Natural killer cell (primary cell): ENCODE results near the gene POLA1. TPM values are rescaled to one million over a fixed set of nuclear protein-coding genes. Genes with fewer than 3 reads are reported as not detected.

Experiments used
- ATAC-seq, 3 donors: fragments of 150-1000 bp in 2 of 3; fragments of 200-7000 bp in 1 of 3; cut with Tn5 transposase; 1 replicate in 1 of 3; 2 replicates in 2 of 3; pipeline ENCODE4 v1.10.0; 2021; ENCODE audit warnings: mild to moderate bottlenecking in 2 of 3, moderate library complexity in 2 of 3
- DNase-seq, 2 donors: peaks; one replicate each; pipeline versions ENCODE4 v3.0.0 to v3.0.0-alpha.2; 2013 to 2021; ENCODE audit warnings: mixed read lengths in 1 of 2
- H3K27ac ChIP-seq: one replicate; pipeline ENCODE4 v1.5.1; 2013; ENCODE audit warnings: mild to moderate bottlenecking, low read length
- H3K27me3 ChIP-seq: one replicate; pipeline ENCODE4 v1.6.1; 2013; ENCODE audit warnings: low read length; ENCODE audit not compliant: control insufficient read depth, insufficient read depth
- H3K36me3 ChIP-seq: one replicate; pipeline ENCODE4 v1.6.1; 2013; ENCODE audit warnings: low read length; ENCODE audit not compliant: control insufficient read depth, insufficient read depth
- H3K4me1 ChIP-seq: one replicate; pipeline ENCODE4 v1.6.1; 2013; ENCODE audit warnings: low read length; ENCODE audit not compliant: control insufficient read depth, insufficient read depth
- H3K4me3 ChIP-seq: one replicate; pipeline ENCODE4 v1.5.1; 2013; ENCODE audit warnings: low read length
- H3K9me3 ChIP-seq: one replicate; pipeline ENCODE4 v1.6.1; 2013; ENCODE audit warnings: low read length; ENCODE audit not compliant: control insufficient read depth, insufficient read depth
- H3K27ac Mint-ChIP-seq, 2 donors: one replicate each; pipeline ENCODE4 v1.8.0; 2022; ENCODE audit warnings: mild to moderate bottlenecking in 2 of 2, mixed read lengths in 2 of 2, moderate library complexity in 1 of 2
- H3K27me3 Mint-ChIP-seq, 2 donors: one replicate each; pipeline ENCODE4 v1.8.0; 2022; ENCODE audit warnings: low read depth in 2 of 2, mixed read lengths in 2 of 2
- H3K36me3 Mint-ChIP-seq: one replicate; pipeline ENCODE4 v1.8.0; 2022; ENCODE audit warnings: mixed read lengths
- H3K4me1 Mint-ChIP-seq, 2 donors: one replicate each; pipeline ENCODE4 v1.8.0; 2022; ENCODE audit warnings: mixed read lengths in 2 of 2
- H3K4me3 Mint-ChIP-seq: one replicate; pipeline ENCODE4 v1.8.0; 2022; ENCODE audit warnings: mild to moderate bottlenecking, moderate library complexity, mixed read lengths
- H3K9me3 Mint-ChIP-seq, 2 donors: one replicate each; pipeline ENCODE4 v1.8.0; 2022; ENCODE audit warnings: mixed read lengths in 2 of 2
- CTCF ChIP-seq: fragments of 200-600 bp; IDR thresholded peaks from one replicate; pipeline ENCODE4 v1.8.0; 2022; ENCODE audit warnings: antibody characterized with exemption
- WGBS: methylation state at CpG from one replicate; pipeline ENCODE4 v1.1.7; 2013; ENCODE audit warnings: missing lambda C conversion rate; ENCODE audit not compliant: insufficient coverage; 5-methylcytosine and 5-hydroxymethylcytosine counted together
- intact Hi-C: fragments of 100-400 bp; cut with micrococcal nuclease; formaldehyde crosslinking; loops from one replicate; pipeline ENCODE4 v1.14.2; 2022
- total RNA-seq, 4 donors: library from RNA; stranded (reverse); fragments of 120-200 nt in 1 of 4; gene quantifications; one replicate each; pipeline versions ENCODE4 v1.2.3 to v1.2.4, GENCODE V29; 2013 to 2022

Gene POLA1
- total RNA-seq, 3 donors from 2014 or later (not counting 1 experiment from before 2014, with no cell fraction given): 11.1 to 12.6 (median 11.3) TPM

- no peak overlapping the region for H3K4me3 Mint-ChIP-seq
- intact Hi-C loops: no loop called here
- TF ChIP-seq CTCF: no peak
- peaks cover 6% of the 10 kb centered on the region for H3K36me3 Mint-ChIP-seq
- H3K9me3 ChIP-seq: no peaks in the 10 kb centered on the region
- H3K4me1 Mint-ChIP-seq: peaks cover 4 to 19% of the 10 kb centered on the region in 2 donors
- no peak overlapping the region for H3K27ac Mint-ChIP-seq
- peaks cover 37 to 60% of the 10 kb centered on the region in 2 donors for H3K27me3 Mint-ChIP-seq
- ATAC-seq: no peak
- no peak overlapping the region for H3K27ac ChIP-seq
- 9% methylated on average over 7 of the region's 7 CpGs for WGBS
- no peaks in the 10 kb centered on the region for H3K9me3 Mint-ChIP-seq
- H3K4me3 ChIP-seq: no peak overlapping the region
- H3K36me3 ChIP-seq: no peaks in the 10 kb centered on the region
- peaks cover 8% of the 10 kb centered on the region for H3K27me3 ChIP-seq
- peaks cover 2% of the 10 kb centered on the region for H3K4me1 ChIP-seq
- DNase-seq: no peak
These were observed 312.9 kb downstream of the POLA1 start for GRCh38 chrX:25006586-25007058.

GRCh38 chrX:25007059-25008053 lies 313.6 kb downstream of the POLA1 start:
- TF ChIP-seq CTCF: no peak
- H3K27ac ChIP-seq: no peak overlapping the region
- no peaks in the 10 kb centered on the region for H3K36me3 ChIP-seq
- peaks cover 6% of the 10 kb centered on the region for H3K36me3 Mint-ChIP-seq
- H3K4me3 ChIP-seq: no peak overlapping the region
- no peak overlapping the region for H3K27ac Mint-ChIP-seq
- intact Hi-C loops: no loop called here
- no peak for ATAC-seq
- WGBS: 7% methylated on average over 62 of the region's 64 CpGs
- H3K27me3 Mint-ChIP-seq: peaks cover 34 to 57% of the 10 kb centered on the region in 2 donors
- peaks cover 4 to 19% of the 10 kb centered on the region in 2 donors for H3K4me1 Mint-ChIP-seq
- peaks cover 9% of the 10 kb centered on the region for H3K4me1 ChIP-seq
- H3K27me3 ChIP-seq: peaks cover 12% of the 10 kb centered on the region
- no peak overlapping the region for H3K4me3 Mint-ChIP-seq
- H3K9me3 ChIP-seq: no peaks in the 10 kb centered on the region
- H3K9me3 Mint-ChIP-seq: no peaks in the 10 kb centered on the region
- no peak for DNase-seq

GRCh38 chrX:25009407-25009806 lies 315.7 kb downstream of the POLA1 start:
- Histone ChIP-seq H3K27me3 (peaks cover 12% of the 10 kb centered on the region), H3K27ac (no peak overlapping the region), H3K4me3 (no peak overlapping the region), H3K36me3 (no peaks in the 10 kb centered on the region), H3K4me1 (peaks cover 10% of the 10 kb centered on the region), H3K9me3 (no peaks in the 10 kb centered on the region)
- peaks cover 0 to 22% of the 10 kb centered on the region in 2 donors for H3K4me1 Mint-ChIP-seq
- ATAC-seq (no peak), DNase-seq (no peak)
- no peak overlapping the region for H3K27ac Mint-ChIP-seq
- intact Hi-C loops: no loop called here
- H3K4me3 Mint-ChIP-seq: no peak overlapping the region
- 31% methylated on average over 6 of the region's 7 CpGs for WGBS
- H3K27me3 Mint-ChIP-seq: peaks cover 33 to 57% of the 10 kb centered on the region in 2 donors
- no peaks in the 10 kb centered on the region for H3K9me3 Mint-ChIP-seq
- H3K36me3 Mint-ChIP-seq: no peaks in the 10 kb centered on the region
- TF ChIP-seq CTCF: no peak
